ENCODE measurements around the gene SIL1.
A peak's percentile ranks its signal among the peaks of the same experiment; 100 is the strongest.

Gene SIL1

GRCh38 chr5:138960145-138960692 lies 237.9 kb downstream of the SIL1 start:
- no peak for TF ChIP-seq CTCF (conservative IDR thresholded peaks at IDR 0.05; ENCODE audit: control insufficient read depth, insufficient read depth, low read depth, low read length)
- DNase-seq (ENCODE audit: low read depth): no peak
- H3K4me3 ChIP-seq (ENCODE audit: control insufficient read depth, low read depth, low read length): no peak overlapping the region

GRCh38 chr5:138956801-138957200 lies 241.4 kb downstream of the SIL1 start:
- no peak for TF ChIP-seq CTCF (conservative IDR thresholded peaks at IDR 0.05; ENCODE audit: control insufficient read depth, insufficient read depth, low read depth, low read length)
- DNase-seq (ENCODE audit: low read depth): no peak
- no peak overlapping the region for H3K4me3 ChIP-seq (ENCODE audit: control insufficient read depth, low read depth, low read length)

- H3K4me3 ChIP-seq (ENCODE audit: control insufficient read depth, low read depth, low read length): no peak overlapping the region
- TF ChIP-seq CTCF (conservative IDR thresholded peaks at IDR 0.05; ENCODE audit: control insufficient read depth, insufficient read depth, low read depth, low read length): no peak
- no peak for DNase-seq (ENCODE audit: low read depth)
Measured at GRCh38 chr5:138955671-138956295, 242.4 kb downstream of the SIL1 start.

GRCh38 chr5:138955013-138955660 lies 243.0 kb downstream of the SIL1 start:
- TF ChIP-seq CTCF (conservative IDR thresholded peaks at IDR 0.05; ENCODE audit: control insufficient read depth, insufficient read depth, low read depth, low read length): no peak
- DNase-seq (ENCODE audit: low read depth): no peak
- no peak overlapping the region for H3K4me3 ChIP-seq (ENCODE audit: control insufficient read depth, low read depth, low read length)

- DNase-seq (ENCODE audit: low read depth): no peak
- H3K4me3 ChIP-seq (ENCODE audit: control insufficient read depth, low read depth, low read length): no peak overlapping the region
- no peak for TF ChIP-seq CTCF (conservative IDR thresholded peaks at IDR 0.05; ENCODE audit: control insufficient read depth, insufficient read depth, low read depth, low read length)
Measured at GRCh38 chr5:138954257-138955012, 243.7 kb downstream of the SIL1 start.

- no peak for TF ChIP-seq CTCF (conservative IDR thresholded peaks at IDR 0.05; ENCODE audit: control insufficient read depth, insufficient read depth, low read depth, low read length)
- no peak overlapping the region for H3K4me3 ChIP-seq (ENCODE audit: control insufficient read depth, low read depth, low read length)
- DNase-seq (ENCODE audit: low read depth): peak; percentile 66
Measured at GRCh38 chr5:138953387-138954256, 244.5 kb downstream of the SIL1 start.

All from fibroblast of mammary gland (primary cell).